GM23248 (cell line): Measurements from ENCODE around the gene OPCML.

Experiments
- EZH2 ChIP-seq: fragments of 200-600 bp; sonication (generic); IDR thresholded peaks from 2 replicates; pipeline ENCODE4 v1.6.1; 2018; ENCODE audit warnings: antibody characterized with exemption, mild to moderate bottlenecking; ENCODE audit not compliant: insufficient read depth, poor library complexity, severe bottlenecking
- EZH2phosphoT487 ChIP-seq: fragments of 200-600 bp; sonication (generic); IDR thresholded peaks from 2 replicates; pipeline ENCODE4 v1.6.1; 2018; ENCODE audit warnings: antibody characterized with exemption, moderate library complexity, mild to moderate bottlenecking, low read depth; ENCODE audit not compliant: insufficient read depth

DNA sequence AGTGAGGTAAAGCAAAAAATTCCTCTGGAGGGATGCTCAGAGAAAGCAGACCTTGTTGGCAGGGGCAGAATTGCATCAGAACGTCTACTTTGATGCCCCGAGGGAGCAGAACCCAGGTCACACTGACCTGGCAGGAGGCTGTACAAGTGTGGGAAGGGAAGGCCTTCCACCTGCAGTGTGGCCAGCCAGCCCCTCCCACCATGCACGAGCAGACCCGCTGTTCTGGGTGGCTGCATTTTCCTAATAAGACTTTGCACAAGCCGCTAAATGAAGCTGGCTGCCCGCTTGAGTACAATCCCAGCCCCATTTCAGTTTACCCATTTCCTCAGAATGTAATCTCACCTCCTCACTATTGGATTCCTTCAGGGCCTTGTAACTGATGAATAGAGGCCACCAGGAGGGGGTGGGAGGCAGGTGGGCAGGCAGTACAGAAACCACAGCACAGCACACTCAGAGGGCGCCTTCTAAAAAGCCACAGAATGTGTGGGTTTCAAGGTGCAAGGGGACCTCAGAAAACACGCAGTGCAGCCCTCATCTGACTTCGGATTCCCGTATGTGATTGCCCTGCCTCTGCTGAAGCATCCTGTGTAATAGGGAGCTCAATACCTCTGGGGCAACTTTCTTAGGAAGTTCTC lies 316.6 kb downstream of the OPCML start:
- TF ChIP-seq EZH2 (no peak), EZH2phosphoT487 (no peak)
